Measurements from ENCODE around the gene NRBF2.
A peak's percentile ranks its signal among the peaks of the same experiment; 100 is the strongest.
"Not testable (repeated sequence)": the region's sequence is repeated elsewhere in the genome, so short reads cannot be mapped to it uniquely, and the experiment has no call there.

Gene NRBF2

GRCh38 chr10:63119041-63119440, 14.1 kb upstream of the NRBF2 start:
- DNase-seq = no peak

GRCh38 chr10:63120554-63120953, 12.6 kb upstream of the NRBF2 start:
- DNase-seq = no peak

- DNase-seq = no peak
Measured at GRCh38 chr10:63123727-63124362, 9.3 kb upstream of the NRBF2 start.

GRCh38 chr10:63125459-63125858, 7.7 kb upstream of the NRBF2 start:
- DNase-seq = no peak

- DNase-seq = no peak
Measured at GRCh38 chr10:63128443-63128842, 4.7 kb upstream of the NRBF2 start.

- no peak for DNase-seq
Measured at GRCh38 chr10:63129888-63130287, 3.2 kb upstream of the NRBF2 start.

- DNase-seq = no peak
Measured at GRCh38 chr10:63132651-63133055, 475 bp upstream of the NRBF2 start.

GRCh38 chr10:63133821-63134557, 861 bp downstream of the NRBF2 start:
- DNase-seq = no peak

GRCh38 chr10:63137306-63137705, 4.2 kb downstream of the NRBF2 start:
- DNase-seq = no peak

GRCh38 chr10:63140077-63140476, 6.9 kb downstream of the NRBF2 start:
- DNase-seq = no peak

- DNase-seq = no peak
Measured at GRCh38 chr10:63142136-63142535, 9.0 kb downstream of the NRBF2 start.

- no peak for DNase-seq
Measured at GRCh38 chr10:63143987-63144386, 10.9 kb downstream of the NRBF2 start.

- no peak for DNase-seq
Measured at GRCh38 chr10:63145782-63146181, 12.7 kb downstream of the NRBF2 start.

GRCh38 chr10:63146503-63146902, 13.4 kb downstream of the NRBF2 start:
- no peak for DNase-seq

GRCh38 chr10:63150745-63151144, 17.6 kb downstream of the NRBF2 start:
- DNase-seq = no peak

GRCh38 chr10:63153868-63154545, 20.9 kb downstream of the NRBF2 start:
- DNase-seq = not testable (repeated sequence)

- DNase-seq = no peak
Measured at GRCh38 chr10:63154546-63155387, 21.6 kb downstream of the NRBF2 start.

GRCh38 chr10:63155388-63156020, 22.4 kb downstream of the NRBF2 start:
- no peak for DNase-seq

- no peak for DNase-seq
Measured at GRCh38 chr10:63156236-63156635, 23.1 kb downstream of the NRBF2 start.

- peak; percentile 37 for DNase-seq
Measured at GRCh38 chr10:63157845-63158624, 24.9 kb downstream of the NRBF2 start.

- no peak for DNase-seq
Measured at GRCh38 chr10:63161592-63161991, 28.5 kb downstream of the NRBF2 start.

- no peak for DNase-seq
Measured at GRCh38 chr10:63164166-63164623, 31.1 kb downstream of the NRBF2 start.

Data from activated gamma-delta T cell treated with Interleukin-2 at 50 U/mL for 16 hours (primary cell).